ENCODE results near the gene MAB21L1. TPM values are rescaled to one million over a fixed set of nuclear protein-coding genes. Genes with fewer than 3 reads are reported as not detected.

Gene MAB21L1
- total RNA-seq, 4 donors from 2014 or later: 0.39 to 2.2 (median 1.2) TPM; not detected in 1

DNA sequence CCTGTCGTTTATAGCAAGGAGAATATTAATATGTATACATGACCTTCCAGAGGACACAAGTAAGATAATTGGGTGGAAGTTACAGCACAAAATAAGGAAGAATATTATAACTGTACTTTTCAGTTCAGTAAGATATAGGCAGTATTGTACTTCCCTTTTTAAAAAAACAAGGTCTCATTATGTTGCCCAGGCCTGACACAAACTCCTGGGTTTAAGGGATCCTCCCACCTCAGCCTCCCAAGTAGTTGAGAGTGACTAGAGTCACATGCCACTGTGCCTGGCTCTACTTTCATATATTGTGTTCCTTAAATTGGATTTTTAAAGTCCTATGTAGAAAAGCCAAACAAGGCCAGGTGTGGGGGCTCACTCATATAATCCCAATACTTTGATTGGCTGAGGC, 19.5 kb upstream of the MAB21L1 start:
- TF ChIP-seq POLR2AphosphoS5 (IDR thresholded peaks at IDR 0.05) (no peak), EP300 (IDR thresholded peaks at IDR 0.05) (no peak), CTCF (IDR thresholded peaks at IDR 0.05) (no peak), POLR2A (IDR thresholded peaks at IDR 0.05) (no peak)

GRCh38 chr13:35489050-35489449, 12.6 kb upstream of the MAB21L1 start:
- no peak for TF ChIP-seq EP300 (IDR thresholded peaks at IDR 0.05)
- no peak for TF ChIP-seq POLR2A (IDR thresholded peaks at IDR 0.05)
- TF ChIP-seq POLR2AphosphoS5 (IDR thresholded peaks at IDR 0.05): no peak
- TF ChIP-seq CTCF (IDR thresholded peaks at IDR 0.05): no peak
- no peaks in the 10 kb centered on the region for H3K9me3 ChIP-seq
- 56% methylated on average over 4 of the region's 4 CpGs for WGBS
- no peaks in the 10 kb centered on the region for H3K4me1 ChIP-seq
- H3K27ac ChIP-seq: no peak overlapping the region
- H3K36me3 ChIP-seq: no peaks in the 10 kb centered on the region
- H3K27me3 ChIP-seq: no peaks in the 10 kb centered on the region
- no peak overlapping the region for H3K4me3 ChIP-seq
- DNase-seq (ENCODE audit: low spot score in 2 of 2): no peak

More for the DNA sequence above, 19.5 kb upstream of the MAB21L1 start:
- H3K36me3 ChIP-seq: no peaks in the 10 kb centered on the region
- no peaks in the 10 kb centered on the region for H3K27me3 ChIP-seq
- WGBS: 66% methylated on average over 1 of the region's 1 CpG
- no peaks in the 10 kb centered on the region for H3K9me3 ChIP-seq
- no peak overlapping the region for H3K4me3 ChIP-seq
- no peak for DNase-seq (ENCODE audit: low spot score in 2 of 2)
- H3K27ac ChIP-seq: no peak overlapping the region
- H3K4me1 ChIP-seq: no peaks in the 10 kb centered on the region

DNA sequence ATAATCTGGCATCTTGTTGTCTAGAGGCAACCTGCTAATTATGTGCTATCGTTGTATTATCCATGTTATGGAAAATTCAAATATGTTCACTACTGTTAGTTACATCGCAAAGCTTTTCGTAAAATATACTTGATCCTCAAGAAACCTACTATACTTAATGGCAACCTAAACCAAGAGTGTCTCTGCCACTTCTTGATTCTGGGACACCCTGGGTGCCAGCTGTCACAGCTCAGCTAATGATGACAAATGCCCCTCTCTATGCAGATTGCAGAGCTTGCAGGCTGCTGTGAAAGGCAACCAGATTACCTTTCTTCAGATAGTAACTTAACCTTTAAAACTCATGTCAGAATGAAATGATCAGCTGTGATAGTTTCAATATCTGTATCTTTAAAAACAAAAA, 8.9 kb upstream of the MAB21L1 start:
- H3K4me3 ChIP-seq: no peak overlapping the region
- no peak overlapping the region for H3K27ac ChIP-seq
- no peaks in the 10 kb centered on the region for H3K4me1 ChIP-seq
- no peak for TF ChIP-seq EP300 (IDR thresholded peaks at IDR 0.05)
- TF ChIP-seq POLR2AphosphoS5 (IDR thresholded peaks at IDR 0.05): no peak
- TF ChIP-seq CTCF (IDR thresholded peaks at IDR 0.05): no peak
- TF ChIP-seq POLR2A (IDR thresholded peaks at IDR 0.05): no peak
- H3K9me3 ChIP-seq: no peaks in the 10 kb centered on the region
- 92% methylated on average over 3 of the region's 3 CpGs for WGBS
- no peaks in the 10 kb centered on the region for H3K36me3 ChIP-seq
- no peaks in the 10 kb centered on the region for H3K27me3 ChIP-seq
- DNase-seq (ENCODE audit: low spot score in 2 of 2): no peak

GRCh38 chr13:35484384-35484783, 7.9 kb upstream of the MAB21L1 start:
- no peaks in the 10 kb centered on the region for H3K4me1 ChIP-seq
- H3K27ac ChIP-seq: no peak overlapping the region
- H3K9me3 ChIP-seq: no peaks in the 10 kb centered on the region
- TF ChIP-seq POLR2A (IDR thresholded peaks at IDR 0.05): no peak
- no peak for TF ChIP-seq CTCF (IDR thresholded peaks at IDR 0.05)
- no peak for TF ChIP-seq POLR2AphosphoS5 (IDR thresholded peaks at IDR 0.05)
- no peak for TF ChIP-seq EP300 (IDR thresholded peaks at IDR 0.05)
- WGBS: 69% methylated on average over 2 of the region's 2 CpGs
- no peaks in the 10 kb centered on the region for H3K27me3 ChIP-seq
- H3K4me3 ChIP-seq: no peak overlapping the region
- no peaks in the 10 kb centered on the region for H3K36me3 ChIP-seq
- DNase-seq (ENCODE audit: low spot score in 2 of 2): no peak

DNA sequence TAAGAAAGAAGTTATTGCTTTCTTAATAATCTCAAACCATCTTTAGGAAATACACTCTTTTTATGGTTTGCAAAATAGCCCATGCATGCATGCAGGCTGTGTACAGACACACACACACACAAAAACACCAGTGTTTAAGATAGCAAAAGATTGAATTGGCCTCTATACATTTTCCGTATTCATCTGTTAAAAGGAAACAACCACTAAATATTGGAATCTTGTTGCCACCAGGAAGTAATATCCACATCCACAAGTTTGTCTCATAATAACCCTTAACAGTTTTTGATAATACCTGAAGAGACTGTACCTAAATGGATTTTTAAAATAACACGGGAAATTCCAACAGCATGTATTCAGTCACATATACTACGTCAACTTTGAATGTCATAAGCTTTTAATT, 7.3 kb upstream of the MAB21L1 start:
- WGBS: 83% methylated on average over 3 of the region's 3 CpGs

More for the DNA sequence above, 7.3 kb upstream of the MAB21L1 start:
- Histone ChIP-seq H3K36me3 (no peaks in the 10 kb centered on the region), H3K9me3 (no peaks in the 10 kb centered on the region), H3K4me3 (no peak overlapping the region), H3K4me1 (no peaks in the 10 kb centered on the region), H3K27ac (no peak overlapping the region), H3K27me3 (peaks cover 5% of the 10 kb centered on the region)
- no peak for DNase-seq (ENCODE audit: low spot score in 2 of 2)
- TF ChIP-seq POLR2AphosphoS5 (IDR thresholded peaks at IDR 0.05) (no peak), POLR2A (IDR thresholded peaks at IDR 0.05) (no peak), EP300 (IDR thresholded peaks at IDR 0.05) (no peak), CTCF (IDR thresholded peaks at IDR 0.05) (no peak)
